Measurements from ENCODE around the gene JAKMIP1.

- no peak for TF ChIP-seq EZH2 (IDR thresholded peaks at IDR 0.05)
- TF ChIP-seq CTCF (IDR thresholded peaks at IDR 0.05), result no peak
These were observed 48.0 kb upstream of the JAKMIP1 start for GRCh38 chr4:6248394-6248793.

Measured in neural progenitor cell (in vitro differentiated cells).